ENCODE data around the gene OR7D4.

DNA sequence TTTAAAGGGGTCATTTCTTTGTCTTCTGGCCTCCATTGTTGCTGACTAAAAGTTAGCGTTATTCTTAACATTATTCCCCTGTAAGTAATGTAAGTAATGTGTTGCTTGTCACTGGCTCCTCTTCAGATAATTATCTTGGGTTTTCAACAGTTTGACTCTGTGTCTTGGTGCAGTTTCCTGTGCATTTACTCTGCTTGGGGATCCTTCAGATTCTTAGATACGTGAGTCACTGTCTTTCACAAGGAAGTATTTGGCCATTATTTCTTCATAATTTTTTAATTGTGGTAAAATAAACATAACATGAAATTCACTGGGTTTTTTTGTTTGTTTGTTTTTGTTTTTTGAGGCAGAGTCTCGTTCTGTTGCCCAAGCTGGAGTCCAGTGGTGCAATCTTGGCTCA is 54.1 kb downstream of the OR7D4 start:
- TF ChIP-seq, protein P1, sequence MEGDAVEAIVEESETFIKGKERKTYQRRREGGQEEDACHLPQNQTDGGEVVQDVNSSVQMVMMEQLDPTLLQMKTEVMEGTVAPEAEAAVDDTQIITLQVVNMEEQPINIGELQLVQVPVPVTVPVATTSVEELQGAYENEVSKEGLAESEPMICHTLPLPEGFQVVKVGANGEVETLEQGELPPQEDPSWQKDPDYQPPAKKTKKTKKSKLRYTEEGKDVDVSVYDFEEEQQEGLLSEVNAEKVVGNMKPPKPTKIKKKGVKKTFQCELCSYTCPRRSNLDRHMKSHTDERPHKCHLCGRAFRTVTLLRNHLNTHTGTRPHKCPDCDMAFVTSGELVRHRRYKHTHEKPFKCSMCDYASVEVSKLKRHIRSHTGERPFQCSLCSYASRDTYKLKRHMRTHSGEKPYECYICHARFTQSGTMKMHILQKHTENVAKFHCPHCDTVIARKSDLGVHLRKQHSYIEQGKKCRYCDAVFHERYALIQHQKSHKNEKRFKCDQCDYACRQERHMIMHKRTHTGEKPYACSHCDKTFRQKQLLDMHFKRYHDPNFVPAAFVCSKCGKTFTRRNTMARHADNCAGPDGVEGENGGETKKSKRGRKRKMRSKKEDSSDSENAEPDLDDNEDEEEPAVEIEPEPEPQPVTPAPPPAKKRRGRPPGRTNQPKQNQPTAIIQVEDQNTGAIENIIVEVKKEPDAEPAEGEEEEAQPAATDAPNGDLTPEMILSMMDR (IDR thresholded peaks at IDR 0.05; ENCODE audit: insufficient read depth, low read length, poor library complexity, severe bottlenecking), result no peak
- no peak for TF ChIP-seq EZH2phosphoT487 (conservative IDR thresholded peaks at IDR 0.05; ENCODE audit: low read length)
